Stimulated activated CD4-positive, alpha-beta T cell treated with anti-CD3 and anti-CD28 coated beads, Interleukin-4, amount 100 ng/mL, for 1 hour (primary cell): Measurements from ENCODE around the gene TEX9.
"Not testable (repeated sequence)": the region's sequence is repeated elsewhere in the genome, so short reads cannot be mapped to it uniquely, and the experiment has no call there.

Experiments used
- DNase-seq: peaks from one replicate; pipeline ENCODE4 v3.0.0-alpha.2; 2020

The TEX9 gene

DNA sequence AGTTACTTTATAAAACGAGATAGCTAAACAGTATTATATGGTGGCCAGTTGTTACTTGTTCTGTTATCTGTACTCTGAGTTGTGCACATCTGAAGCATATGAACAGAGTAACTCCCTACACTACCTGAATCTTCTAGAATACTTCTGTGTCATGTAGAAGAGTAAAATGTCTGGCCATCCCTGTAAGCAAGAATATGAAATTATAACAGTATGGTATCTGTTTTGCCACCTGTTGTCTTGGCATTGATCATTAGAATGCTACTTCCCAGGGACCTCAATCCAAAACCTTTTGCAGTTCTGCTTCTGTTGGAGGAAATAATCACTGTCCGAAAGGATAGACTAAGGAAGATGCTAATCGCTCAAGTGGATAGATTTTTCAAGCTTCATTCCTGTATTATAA, 1.9 kb downstream of the TEX9 start:
- DNase-seq = no peak

- no peak for DNase-seq
Measured at GRCh38 chr15:56369234-56369633, 4.0 kb downstream of the TEX9 start.

GRCh38 chr15:56371495-56372147, 6.4 kb downstream of the TEX9 start:
- no peak for DNase-seq

DNA sequence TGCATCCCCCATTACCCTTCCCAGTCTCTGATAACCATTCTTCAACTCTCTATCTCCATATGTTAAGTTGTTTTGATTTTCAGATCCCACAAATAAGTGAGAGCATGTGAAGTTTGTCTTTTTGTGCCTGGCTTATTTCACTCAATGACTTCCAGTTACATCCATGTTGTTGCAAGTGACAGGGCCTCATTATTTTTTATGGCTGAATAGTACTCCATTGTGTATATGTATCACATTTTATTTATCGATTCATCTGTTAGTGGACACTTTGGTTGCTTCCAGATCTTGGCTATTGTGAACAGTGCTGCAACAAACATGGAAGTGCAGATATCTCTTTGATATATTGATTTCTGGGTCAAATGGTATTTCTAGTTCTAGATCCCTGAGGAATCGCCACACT, 9.5 kb downstream of the TEX9 start:
- DNase-seq = not testable (repeated sequence)

DNA sequence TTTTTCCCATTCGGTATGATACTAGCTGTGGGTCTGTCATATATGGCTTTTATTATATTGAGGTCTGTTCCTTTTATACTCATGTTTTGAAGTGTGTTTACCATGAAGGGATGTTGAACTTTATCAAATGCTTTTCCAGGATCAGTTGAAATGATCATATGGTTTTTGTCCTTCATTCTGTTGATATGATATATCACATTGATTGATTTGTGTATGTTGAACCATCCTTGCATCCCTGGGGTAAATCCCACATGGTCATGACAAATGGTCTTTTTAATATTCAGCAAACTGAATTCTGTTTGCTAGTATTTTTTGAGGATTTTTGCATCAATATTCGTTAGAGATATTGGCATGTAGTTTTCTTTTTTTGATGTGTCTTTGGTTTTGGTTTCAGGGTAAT, 12.6 kb downstream of the TEX9 start:
- not testable (repeated sequence) for DNase-seq

DNA sequence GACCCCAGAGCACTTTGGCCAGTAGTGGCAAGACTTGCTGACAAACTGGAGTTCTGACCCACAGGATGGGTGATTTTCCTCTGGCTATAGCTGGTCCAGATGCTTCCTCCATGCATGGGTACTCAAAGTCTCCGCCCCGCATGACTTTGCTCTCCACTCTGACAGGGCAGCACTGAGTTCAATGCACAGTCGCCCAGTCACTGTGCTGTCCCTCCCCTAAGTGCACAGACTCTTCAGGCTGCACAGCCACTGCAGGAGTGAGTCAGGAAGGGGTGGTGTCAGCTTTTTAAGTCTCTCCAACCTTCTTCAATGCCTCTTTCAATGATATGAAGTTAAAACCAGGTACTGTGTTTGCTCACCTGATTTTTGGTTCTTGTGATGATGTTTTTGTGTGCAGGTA, 17.8 kb downstream of the TEX9 start:
- no peak for DNase-seq

GRCh38 chr15:56385908-56386307, 20.7 kb downstream of the TEX9 start:
- DNase-seq = no peak

DNA sequence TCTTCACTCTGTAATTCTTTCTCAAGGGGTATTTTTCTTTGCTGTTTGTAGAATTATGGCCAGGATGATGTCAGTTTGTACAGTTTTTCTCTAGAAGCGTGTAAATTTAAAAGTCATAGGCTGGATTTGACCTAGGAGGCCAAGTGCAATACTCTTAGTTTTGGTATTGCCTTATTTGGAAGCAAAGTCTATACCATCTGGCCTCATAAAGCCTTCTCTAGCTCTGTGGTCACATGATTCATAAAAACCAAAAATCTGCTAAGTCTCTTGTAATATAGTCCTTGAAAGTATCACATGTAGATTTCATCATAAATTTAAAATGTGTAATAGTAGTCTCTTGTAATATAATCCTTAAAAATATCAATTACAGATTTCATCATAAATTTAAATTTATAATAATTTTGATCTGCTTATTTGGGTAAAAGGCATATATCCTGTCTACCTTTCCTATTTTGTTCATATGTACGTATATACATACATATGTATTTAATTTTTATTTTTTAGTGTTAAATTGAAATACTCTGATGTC, 25.6 kb downstream of the TEX9 start:
- DNase-seq = no peak

GRCh38 chr15:56393277-56393676, 28.1 kb downstream of the TEX9 start:
- DNase-seq = no peak

DNA sequence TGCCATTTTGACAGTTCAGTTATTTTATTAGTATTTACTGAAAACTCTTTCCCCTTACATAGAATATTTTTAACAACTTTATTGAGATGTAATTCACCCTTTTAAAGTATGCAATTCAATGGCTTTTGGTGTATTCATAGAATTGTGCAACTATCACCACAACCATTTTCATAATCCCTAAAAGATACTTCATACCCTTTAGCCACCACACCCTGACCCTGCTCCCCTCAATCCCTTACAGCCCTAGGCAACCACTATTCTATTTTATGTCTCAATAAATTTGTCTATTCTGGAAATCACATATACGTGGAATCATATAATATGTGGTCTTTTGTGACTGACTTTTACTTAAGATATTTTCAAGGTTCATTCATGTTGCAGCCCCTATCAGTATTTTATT, 29.7 kb downstream of the TEX9 start:
- DNase-seq = no peak

- not testable (repeated sequence) for DNase-seq
Measured at GRCh38 chr15:56397325-56397724, 32.1 kb downstream of the TEX9 start.

- not testable (repeated sequence) for DNase-seq
Measured at GRCh38 chr15:56399209-56399608, 34.0 kb downstream of the TEX9 start.

DNA sequence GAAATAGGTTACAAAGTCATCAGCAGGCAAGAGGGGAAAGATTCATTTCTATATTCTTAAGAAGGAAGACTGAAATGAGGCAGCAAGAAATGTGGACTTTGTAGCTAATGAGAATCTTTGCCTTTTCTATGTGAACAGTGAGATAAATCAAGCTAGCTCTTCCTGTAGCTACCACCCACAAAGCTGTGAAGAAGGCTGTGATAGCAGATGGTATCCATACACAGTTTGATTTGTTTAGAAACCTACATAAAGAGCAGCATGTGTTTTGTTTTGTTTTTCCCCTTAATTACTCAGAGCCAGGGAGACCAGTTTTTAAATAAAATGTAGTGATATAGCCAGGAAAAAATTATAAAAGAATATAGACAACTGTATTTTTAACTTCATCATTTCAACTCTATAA, 45.5 kb downstream of the TEX9 start:
- DNase-seq = no peak

DNA sequence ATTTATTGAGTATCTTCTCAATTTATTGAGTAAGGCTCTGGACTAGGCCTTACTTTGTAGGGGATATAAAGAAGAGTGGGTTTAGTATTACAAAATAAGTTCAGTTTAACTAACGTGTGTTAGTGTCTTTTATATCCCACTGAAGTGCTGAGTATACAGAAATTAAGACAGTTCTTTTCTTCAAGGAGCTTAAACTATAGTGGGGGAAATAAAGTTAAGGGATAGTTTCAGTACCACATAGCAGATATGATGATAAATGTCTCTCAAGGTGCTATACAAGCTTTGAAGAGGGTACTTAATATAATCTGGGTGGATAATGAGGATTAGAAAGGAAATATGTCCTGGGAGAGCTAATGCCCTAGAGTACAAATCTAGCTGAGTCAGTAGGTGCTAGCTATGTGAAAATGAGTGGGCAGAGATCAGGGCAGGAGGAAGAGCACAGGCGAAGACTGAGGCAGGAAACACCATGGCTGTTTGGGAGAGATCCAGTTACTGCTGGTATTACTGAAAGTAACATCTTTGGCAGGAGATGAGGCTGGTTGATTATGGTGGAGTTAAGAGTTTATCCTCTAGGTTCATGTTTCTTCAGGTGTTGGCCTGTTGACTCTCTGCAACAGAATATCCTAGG, 46.0 kb downstream of the TEX9 start:
- DNase-seq = no peak

DNA sequence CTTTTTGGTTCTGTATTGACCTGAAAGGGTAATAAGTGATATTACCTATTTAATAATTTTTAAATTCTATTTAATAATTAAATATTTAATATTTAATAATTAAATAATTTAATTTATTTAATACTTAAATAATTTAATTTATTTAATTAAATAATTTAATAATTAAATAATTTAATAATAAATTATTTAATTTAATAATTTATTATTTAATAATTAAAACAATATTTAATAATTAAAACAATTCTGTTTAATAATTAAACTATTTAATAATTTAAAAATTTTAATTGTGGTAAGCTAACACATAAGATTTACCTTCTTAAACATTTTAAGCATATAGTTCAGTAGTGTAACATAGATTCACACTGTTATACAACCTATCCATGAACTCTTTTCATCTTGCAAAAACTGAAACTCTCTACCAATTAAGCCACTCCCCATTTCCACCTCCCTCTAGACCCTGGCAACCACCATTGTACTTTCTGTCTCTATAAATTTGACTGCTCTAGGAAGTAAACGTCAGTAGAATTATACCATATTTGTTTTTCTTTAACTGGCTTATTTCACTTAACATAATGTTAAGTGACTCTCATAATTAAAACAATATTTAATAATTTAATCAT, 48.0 kb downstream of the TEX9 start:
- DNase-seq = not testable (repeated sequence)

DNA sequence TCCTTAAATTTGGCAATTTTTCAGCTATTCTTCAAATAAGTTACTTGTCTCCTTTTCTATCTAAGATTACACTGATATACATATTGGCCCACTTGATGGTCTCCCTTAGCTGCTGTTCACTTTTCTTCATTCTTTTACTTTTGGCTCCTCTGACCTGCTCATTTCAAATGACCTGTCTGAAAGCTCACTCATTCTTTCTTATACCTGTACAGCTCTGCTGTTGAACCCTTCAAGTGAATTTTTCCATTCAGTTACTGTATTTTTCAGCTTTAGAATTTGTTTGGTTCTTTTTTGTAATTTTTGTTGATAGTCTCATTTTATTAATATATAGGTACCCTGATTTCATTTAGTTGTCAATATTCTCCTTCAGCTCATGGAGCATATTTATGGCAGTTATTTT, 60.0 kb downstream of the TEX9 start:
- no peak for DNase-seq

DNA sequence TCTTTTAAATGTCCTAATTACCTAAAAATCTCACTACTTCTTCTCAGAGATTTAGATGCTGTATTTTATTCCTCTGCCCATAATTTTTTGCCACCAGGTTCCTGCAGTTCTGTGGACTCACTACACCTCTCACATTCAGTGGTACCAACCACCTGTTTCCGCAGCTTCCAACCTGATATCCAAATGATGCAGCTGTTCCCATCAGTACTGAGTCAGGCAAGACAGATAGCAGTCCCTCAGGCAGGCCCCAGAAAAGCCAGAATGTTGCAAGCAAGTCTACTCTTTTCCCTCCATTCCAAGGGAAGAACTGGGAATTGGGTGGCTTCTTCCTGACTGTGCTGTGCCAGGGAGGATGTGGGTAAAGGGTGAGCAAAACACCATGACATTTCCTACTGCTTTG, 60.8 kb downstream of the TEX9 start:
- DNase-seq = no peak

GRCh38 chr15:56428821-56429458, 63.7 kb downstream of the TEX9 start:
- no peak for DNase-seq

- DNase-seq = no peak
Measured at GRCh38 chr15:56432304-56432703, 67.1 kb downstream of the TEX9 start.

DNA sequence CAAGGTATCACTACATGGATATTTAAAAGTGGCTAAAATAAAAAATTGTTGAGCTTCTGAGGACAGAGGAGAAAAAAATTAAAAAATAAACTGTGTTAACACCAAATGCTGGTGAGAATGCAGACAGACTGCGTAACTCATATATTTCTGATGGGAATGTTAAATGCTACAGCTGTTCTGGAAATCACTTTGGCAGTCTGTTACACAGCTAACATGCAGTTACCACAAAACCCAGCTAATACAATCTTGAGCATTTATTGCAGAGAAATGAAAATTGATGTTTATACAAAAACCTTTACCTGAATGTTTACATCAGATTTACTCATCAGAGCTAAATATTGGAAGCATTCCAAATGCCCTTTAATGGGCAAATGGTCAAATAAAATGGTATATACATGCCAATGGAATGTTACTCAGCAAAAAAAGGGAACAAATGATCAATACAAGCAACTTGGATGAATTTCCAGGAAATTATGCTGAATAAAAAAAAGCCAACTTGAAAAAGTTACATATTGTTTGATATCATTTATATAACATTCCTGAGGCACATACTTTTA, 75.1 kb downstream of the TEX9 start:
- DNase-seq = no peak

GRCh38 chr15:56442354-56442753, 77.1 kb downstream of the TEX9 start:
- DNase-seq = no peak

DNA sequence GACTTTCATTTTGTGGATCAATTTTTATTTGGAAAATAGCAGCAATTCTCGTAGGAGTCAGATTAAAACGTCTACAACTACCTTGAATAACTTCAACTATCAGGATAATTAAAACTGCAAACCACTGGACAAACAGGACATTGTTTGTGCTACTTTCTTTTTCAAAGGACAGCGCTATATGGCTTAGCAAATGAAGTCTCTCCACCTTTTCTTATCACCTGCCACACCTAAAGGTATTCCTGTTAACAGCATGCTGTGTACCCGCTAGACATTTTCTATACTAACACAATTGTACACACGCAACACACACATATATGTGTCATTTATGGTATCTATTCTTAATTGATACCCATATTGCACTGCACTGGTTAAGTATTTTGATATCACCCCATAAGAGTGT, 80.5 kb downstream of the TEX9 start:
- DNase-seq = no peak

GRCh38 chr15:56454836-56455235, 89.6 kb downstream of the TEX9 start:
- no peak for DNase-seq

GRCh38 chr15:56456229-56456628, 91.0 kb downstream of the TEX9 start:
- no peak for DNase-seq
